ENCODE results near the gene KCNK4.

Gene KCNK4

DNA sequence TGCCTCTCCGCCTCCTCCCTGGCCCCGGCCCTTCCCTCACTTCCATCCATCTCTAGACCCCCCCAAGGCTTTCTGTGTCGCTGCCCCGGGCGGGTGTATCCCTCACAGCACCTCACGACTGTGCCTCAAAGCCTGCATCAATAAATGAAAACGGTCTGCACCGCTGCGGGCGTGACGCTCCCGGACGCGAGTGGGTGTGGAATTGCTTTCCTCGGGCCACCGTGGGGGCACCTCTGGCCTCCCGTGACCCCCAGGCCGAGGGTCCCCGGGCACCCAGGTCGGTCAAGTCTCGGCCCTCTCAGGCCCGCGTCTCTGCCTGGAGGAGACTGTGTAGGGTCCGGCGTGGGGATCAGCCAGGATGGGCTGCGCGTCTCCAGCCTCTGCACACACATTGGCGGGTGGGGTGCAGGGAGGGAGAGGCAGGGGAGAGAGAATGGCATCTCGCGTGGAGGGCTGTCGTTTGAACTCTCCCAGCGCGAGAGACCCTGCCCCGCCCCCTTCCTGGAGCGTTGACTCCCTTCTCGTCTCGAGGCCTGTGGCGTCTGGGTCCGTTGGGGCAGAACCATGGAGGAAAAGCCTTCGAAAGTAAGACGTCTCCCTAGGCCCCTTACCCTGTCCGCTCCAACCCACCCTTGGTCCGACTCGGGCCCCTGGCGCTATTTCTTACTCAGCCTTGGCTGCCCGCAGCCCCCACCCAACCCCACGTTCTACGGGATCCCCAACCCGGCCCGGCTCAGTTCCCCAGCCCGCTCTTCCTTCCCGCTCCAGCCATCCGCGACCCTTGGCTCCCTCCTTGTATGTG is 8.9 kb downstream of the KCNK4 start, which contains the start of gene CATSPERZ:
TSS of gene CATSPERZ (plus strand) at position 512 of the 802 bp plus-strand sequence. CDS start at position 565, 53 bp downstream.
- H3K4me3 ChIP-seq (ENCODE audit: low read depth, low read length) = peak within 1 kb of the TSS; percentile 36
- TF ChIP-seq, protein P1, sequence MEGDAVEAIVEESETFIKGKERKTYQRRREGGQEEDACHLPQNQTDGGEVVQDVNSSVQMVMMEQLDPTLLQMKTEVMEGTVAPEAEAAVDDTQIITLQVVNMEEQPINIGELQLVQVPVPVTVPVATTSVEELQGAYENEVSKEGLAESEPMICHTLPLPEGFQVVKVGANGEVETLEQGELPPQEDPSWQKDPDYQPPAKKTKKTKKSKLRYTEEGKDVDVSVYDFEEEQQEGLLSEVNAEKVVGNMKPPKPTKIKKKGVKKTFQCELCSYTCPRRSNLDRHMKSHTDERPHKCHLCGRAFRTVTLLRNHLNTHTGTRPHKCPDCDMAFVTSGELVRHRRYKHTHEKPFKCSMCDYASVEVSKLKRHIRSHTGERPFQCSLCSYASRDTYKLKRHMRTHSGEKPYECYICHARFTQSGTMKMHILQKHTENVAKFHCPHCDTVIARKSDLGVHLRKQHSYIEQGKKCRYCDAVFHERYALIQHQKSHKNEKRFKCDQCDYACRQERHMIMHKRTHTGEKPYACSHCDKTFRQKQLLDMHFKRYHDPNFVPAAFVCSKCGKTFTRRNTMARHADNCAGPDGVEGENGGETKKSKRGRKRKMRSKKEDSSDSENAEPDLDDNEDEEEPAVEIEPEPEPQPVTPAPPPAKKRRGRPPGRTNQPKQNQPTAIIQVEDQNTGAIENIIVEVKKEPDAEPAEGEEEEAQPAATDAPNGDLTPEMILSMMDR (conservative IDR thresholded peaks at IDR 0.05; ENCODE audit: low read depth, low read length) = no peak
- no peak for DNase-seq (ENCODE audit: low read depth)

DNA sequence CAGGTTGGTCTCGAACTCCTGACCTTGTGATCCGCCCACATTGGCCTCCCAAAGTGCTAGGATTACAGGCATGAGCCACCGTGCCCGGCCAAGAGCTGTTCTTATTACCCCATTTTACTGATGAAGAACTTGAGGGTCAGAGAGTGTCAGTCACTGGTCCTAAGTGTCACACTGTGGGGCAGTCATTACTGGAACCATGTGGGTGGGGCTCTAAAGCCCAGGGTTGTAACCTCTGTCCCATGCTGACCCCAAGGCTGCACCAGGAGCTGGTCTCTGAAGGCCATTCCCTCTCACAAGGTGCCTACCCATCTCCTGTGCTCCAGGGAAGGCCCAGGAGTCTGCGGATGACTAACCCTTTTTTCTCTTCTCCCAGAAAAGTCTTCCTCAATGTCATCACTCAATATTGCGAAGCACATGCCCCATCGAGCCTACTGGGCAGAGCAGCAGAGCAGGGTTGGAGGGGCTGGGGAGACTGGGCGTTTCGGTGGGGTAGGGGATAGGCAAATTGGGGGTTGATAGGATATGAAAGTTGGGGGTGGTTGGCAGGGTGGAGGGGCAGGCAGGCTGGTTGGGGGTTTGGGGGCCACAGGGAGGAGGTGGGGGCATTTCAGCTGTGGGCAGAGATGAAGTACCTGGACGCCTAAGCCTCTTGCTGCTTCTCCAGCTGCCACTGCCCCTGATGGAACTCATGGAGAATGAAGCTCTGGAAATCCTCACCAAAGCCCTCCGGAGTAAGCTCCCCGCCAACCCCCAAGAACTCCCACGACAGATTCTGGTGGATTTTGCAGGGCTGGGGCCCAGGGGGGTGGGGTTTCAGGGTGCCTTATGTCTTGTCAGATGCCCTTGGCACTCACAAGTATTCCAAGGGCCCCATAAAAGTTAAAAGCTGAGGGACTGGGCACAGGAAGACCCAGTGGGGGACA is 12.3 kb downstream of the KCNK4 start:
- TF ChIP-seq, protein P1 (conservative IDR thresholded peaks at IDR 0.05; ENCODE audit: low read depth, low read length) = no peak
- DNase-seq (ENCODE audit: low read depth) = no peak
- no peak overlapping the region for H3K4me3 ChIP-seq (ENCODE audit: low read depth, low read length)

DNA sequence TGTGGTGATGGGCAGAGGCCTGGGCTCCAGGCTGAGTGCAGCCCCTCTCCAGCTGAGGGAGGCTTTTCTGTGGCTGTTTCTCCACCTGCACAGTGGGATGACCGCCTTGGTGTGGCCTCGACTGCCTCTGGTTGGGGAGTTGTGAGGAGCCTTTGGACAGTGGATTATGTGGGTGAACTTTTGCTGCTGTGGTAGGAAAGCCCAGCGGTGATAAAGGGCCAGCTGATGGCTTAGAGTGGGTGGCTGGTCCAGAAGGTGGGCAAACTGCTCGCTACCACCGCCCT is 12.9 kb downstream of the KCNK4 start:
- H3K4me3 ChIP-seq (ENCODE audit: low read depth, low read length) = peak overlapping the region; percentile 66
- no peak for DNase-seq (ENCODE audit: low read depth)
- TF ChIP-seq, protein P1 (conservative IDR thresholded peaks at IDR 0.05; ENCODE audit: low read depth, low read length) = no peak

DNA sequence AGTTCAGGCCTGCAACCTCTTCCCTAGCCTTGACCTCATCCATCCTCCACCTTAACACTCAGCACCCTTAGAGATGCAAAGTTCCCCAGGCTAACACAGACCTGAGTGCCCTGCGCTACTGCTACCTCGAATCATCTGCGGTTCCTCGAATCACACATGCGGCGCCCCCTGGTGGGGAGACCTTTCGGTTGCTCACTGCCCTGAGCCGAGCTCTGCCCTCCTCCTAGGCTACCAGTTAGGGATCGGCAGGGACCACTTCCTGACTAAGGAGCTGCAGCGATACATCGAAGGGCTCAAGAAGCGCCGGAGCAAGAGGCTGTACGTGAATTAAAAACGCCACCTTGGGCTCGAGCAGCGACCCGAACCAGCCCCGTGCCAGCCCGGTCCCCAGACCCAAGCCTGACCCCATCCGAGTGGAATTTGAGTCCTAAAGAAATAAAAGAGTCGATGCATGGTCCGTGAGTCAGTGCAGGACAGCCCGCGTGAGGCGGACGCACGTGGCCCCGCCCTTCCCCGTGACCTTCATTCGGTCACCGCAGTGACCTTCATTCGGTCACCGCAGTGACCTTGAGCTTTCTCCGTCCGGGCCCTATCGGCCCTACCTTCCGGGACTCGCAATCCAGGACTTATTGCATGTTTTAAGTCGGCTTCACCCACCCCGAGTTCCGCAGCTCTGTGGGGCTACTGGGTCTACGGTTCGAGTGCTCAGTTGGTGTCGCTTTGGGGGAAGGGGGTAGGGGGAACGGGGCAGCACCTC is 13.4 kb downstream of the KCNK4 start:
- TF ChIP-seq, protein P1 (conservative IDR thresholded peaks at IDR 0.05; ENCODE audit: low read depth, low read length) = peak; percentile 88
- peak; percentile 92 for DNase-seq (ENCODE audit: low read depth)
- peak overlapping the region; percentile 66 for H3K4me3 ChIP-seq (ENCODE audit: low read depth, low read length)

DNA sequence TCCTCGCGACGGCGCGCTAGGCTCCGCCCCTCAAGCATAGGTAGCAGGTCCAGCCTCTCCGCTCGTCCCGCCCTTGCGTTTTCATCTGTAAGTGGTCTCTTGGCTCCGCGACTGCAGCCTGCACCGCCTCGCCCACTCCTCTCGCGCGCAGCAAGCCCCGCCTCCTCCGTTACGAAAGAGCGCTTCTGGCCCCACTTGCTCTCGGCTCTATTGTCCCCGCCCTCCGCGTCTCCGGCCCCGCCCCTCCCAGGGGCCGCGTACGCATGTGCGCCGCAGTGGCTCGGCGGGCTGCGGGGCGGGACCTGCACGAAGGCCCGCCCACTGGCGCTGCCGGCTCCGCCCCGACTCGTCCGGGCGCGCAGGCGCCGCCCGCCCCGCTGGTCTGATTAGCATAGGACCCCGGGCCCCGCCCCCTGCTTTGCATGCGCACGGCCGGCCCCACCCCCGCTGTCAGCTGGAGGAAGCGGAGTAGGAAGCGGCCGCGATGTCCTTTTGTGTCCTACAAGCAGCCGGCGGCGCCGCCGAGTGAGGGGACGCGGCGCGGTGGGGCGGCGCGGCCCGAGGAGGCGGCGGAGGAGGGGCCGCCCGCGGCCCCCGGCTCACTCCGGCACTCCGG is 14.1 kb downstream of the KCNK4 start, which contains the start of gene ESRRA:
TSS of gene ESRRA (plus strand) at position 450 of the 616 bp plus-strand sequence. CDS start 1,656 bp downstream, outside the sequence.
- peak within 1 kb of the TSS; percentile 74 for H3K4me3 ChIP-seq (ENCODE audit: low read depth, low read length)

More for the DNA sequence above, 14.1 kb downstream of the KCNK4 start, which contains the start of gene ESRRA:
- DNase-seq (ENCODE audit: low read depth) = peak; percentile 98
- TF ChIP-seq, protein P1 (conservative IDR thresholded peaks at IDR 0.05; ENCODE audit: low read depth, low read length) = no peak
